Lower leg skin (tissue), 4 donors: ENCODE data around the gene NISCH. TPM values are rescaled to one million over a fixed set of nuclear protein-coding genes. Genes with fewer than 3 reads are reported as not detected.

ENCODE experiments used
- DNase-seq, 2 donors: peaks; one replicate each; pipeline ENCODE4 v3.0.0-alpha.2; 2019; ENCODE audit warnings: low spot score in 2 of 2
- H3K4me3 ChIP-seq: fragments of 200-600 bp; sonication (generic); 2 replicates; pipeline ENCODE4 v1.5.1; 2017; ENCODE audit warnings: mild to moderate bottlenecking, low read depth; ENCODE audit not compliant: poor library complexity, severe bottlenecking
- POLR2A ChIP-seq, 2 donors: fragments of 450-650 bp; IDR thresholded peaks; one replicate each; pipeline ENCODE4 v1.6.1; 2016 to 2017; ENCODE audit warnings: antibody characterized with exemption in 2 of 2, mild to moderate bottlenecking in 1 of 2, moderate library complexity in 1 of 2
- WGBS, 2 donors: methylation state at CpG; one replicate each; pipeline ENCODE4 v1.1.5; 2018; 5-methylcytosine and 5-hydroxymethylcytosine counted together
- intact Hi-C: fragments of 100-400 bp; cut with DNase I; formaldehyde crosslinking; loops from one replicate; pipeline ENCODE4 v1.15.0; 2023; ENCODE audit warnings: low total_unique reads
- total RNA-seq, 4 donors: library from RNA; depleted of rRNA; stranded (reverse); fragments of >200 nt; gene quantifications; one replicate each; pipeline ENCODE4 v1.1.0, GENCODE V29; 2016
- TF ChIP-seq, protein P1 (sequence below), 3 donors: fragments of 450-650 bp; IDR thresholded peaks; one replicate each; pipeline ENCODE4 v1.5.1; 2016; ENCODE audit warnings: antibody characterized with exemption in 3 of 3, mild to moderate bottlenecking in 3 of 3, moderate library complexity in 2 of 3

Gene NISCH
- total RNA-seq, 4 donors from 2014 or later: 69.9 to 133 (median 85.9) TPM

DNA sequence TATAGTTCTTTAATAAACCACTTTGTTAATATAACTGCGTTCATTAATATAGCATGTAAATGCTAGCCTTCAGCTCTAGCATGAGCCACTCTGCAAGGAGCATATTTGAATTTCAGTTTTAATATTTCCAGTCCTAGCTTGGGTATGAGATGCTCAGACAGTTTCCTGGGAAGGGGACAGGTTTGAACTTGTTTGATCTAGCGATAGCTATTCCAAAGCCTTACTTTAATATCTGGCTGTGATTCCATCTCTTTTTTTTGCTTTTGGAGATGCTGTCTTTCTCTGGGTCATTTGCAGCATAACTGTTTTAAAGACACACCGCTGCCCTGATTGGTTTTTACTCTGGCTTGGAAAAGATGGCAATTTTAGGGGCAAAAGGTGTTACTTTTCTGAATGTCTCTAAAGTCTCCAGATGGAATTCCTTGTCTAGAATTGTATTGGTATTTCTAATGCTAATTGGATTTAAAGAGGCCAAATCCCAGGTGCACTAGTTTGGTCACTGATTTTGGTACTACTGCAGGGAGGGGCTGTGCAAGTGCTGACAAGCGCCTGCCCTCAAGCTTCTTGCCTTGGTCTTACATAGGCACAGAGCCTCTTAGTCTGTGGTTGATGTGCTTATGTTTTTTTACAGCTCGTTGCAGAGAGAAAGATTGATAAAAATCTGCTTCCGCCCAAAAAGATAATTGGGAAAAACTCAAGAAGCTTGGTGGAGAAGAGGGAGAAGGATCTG is 2.8 kb downstream of the NISCH start:
- intact Hi-C loops: loop anchor here (10.0 kb wide), 1 partner anchor 227 kb away; the partner anchor contains the start of genes GNL3 and PBRM1
- no peak for DNase-seq
- 48 to 56% methylated on average over 6 of the region's 6 CpGs for WGBS, 2 donors
- TF ChIP-seq, protein P1, sequence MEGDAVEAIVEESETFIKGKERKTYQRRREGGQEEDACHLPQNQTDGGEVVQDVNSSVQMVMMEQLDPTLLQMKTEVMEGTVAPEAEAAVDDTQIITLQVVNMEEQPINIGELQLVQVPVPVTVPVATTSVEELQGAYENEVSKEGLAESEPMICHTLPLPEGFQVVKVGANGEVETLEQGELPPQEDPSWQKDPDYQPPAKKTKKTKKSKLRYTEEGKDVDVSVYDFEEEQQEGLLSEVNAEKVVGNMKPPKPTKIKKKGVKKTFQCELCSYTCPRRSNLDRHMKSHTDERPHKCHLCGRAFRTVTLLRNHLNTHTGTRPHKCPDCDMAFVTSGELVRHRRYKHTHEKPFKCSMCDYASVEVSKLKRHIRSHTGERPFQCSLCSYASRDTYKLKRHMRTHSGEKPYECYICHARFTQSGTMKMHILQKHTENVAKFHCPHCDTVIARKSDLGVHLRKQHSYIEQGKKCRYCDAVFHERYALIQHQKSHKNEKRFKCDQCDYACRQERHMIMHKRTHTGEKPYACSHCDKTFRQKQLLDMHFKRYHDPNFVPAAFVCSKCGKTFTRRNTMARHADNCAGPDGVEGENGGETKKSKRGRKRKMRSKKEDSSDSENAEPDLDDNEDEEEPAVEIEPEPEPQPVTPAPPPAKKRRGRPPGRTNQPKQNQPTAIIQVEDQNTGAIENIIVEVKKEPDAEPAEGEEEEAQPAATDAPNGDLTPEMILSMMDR (IDR thresholded peaks at IDR 0.05): no peak
- no peak for TF ChIP-seq POLR2A (IDR thresholded peaks at IDR 0.05)
- H3K4me3 ChIP-seq: no peak overlapping the region

DNA sequence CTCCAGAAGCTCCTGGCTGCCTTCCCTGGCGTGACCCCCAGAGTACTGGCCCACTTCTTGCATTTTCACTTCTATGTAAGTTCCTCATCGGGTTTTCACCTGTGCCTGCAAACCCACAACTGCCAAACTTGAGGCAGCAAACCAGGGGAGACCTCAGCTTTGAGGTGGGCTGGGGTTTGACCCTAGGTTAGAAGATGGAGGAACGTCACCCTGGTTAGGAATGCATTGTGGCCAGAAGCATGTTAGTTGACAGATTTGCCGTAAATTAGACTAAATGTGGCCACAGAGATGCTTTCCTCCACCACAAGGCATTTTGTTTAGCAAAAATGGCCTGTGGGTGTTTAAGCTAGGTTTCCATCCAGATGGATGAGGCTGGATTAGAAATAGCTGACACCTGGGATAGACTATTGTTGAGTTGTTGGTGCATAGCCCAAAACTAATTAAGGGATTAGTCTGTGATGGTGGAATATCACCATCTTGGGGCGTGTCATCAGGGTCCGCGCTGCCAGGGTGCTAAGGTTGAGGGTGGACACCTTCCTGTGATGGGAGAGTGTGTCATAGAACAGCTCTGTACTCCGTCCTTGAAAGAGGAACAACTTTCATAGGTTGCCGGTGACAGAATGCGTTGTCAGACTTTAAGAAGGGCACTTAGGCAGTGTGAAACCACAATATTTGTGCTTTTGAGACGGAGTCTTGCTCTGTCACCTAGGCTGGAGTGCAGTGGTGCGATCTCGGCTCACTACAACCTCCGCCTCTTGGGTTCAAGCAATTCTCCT is 3.6 kb downstream of the NISCH start:
- TF ChIP-seq POLR2A (IDR thresholded peaks at IDR 0.05): no peak
- TF ChIP-seq, protein P1 (IDR thresholded peaks at IDR 0.05): no peak
- intact Hi-C loops: loop anchor here (10.0 kb wide), 1 partner anchor 226 kb away; the partner anchor contains the start of genes GNL3 and PBRM1
- no peak overlapping the region for H3K4me3 ChIP-seq
- 86 to 94% methylated on average over 14 of the region's 14 CpGs for WGBS, 2 donors
- no peak for DNase-seq

DNA sequence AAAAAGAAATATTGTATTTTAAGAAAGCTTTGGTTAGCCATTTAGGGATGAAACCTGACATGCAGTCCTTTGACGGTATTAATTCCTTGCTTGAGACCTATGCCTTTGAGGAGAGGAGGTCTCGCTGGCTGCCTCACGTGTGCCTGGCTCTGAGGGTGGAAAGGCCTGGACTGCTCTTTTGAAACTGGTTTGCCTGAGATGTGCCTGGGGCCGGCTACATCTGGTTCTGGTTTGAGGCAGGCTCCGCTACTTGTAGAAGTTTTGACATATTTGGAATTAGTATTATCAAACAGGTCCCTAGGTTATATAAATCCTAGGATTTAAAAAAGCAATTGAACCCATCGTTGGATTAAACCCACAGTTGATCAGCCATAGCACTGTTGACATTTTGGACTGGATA is 6.5 kb downstream of the NISCH start:
- intact Hi-C loops: no loop called here
- DNase-seq: no peak
- no peak overlapping the region for H3K4me3 ChIP-seq
- TF ChIP-seq POLR2A (IDR thresholded peaks at IDR 0.05): no peak
- TF ChIP-seq, protein P1 (IDR thresholded peaks at IDR 0.05): no peak
- WGBS, 2 donors: 52 to 59% methylated on average over 6 of the region's 6 CpGs

DNA sequence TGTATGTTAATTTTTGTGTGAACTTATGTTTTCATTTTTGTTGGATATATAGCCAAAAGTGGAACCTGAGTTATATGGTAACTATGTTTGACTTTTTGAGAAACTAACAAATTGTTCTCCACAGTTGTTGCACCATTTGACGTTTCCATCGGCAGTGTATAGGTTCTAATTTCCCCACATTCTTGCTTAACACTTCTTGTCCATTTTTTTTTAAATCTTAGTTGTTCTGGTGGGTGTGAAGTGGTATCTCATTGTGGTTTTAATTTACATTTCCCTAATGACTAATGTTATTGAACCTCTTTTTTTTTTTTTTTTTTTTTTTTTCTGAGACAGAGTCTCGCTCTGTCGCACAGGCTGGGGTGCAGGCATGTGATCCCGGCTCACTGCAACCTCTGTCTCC is 8.0 kb downstream of the NISCH start:
- no peak overlapping the region for H3K4me3 ChIP-seq
- 84 to 93% methylated on average over 5 of the region's 5 CpGs for WGBS, 2 donors
- TF ChIP-seq POLR2A (IDR thresholded peaks at IDR 0.05): no peak
- TF ChIP-seq, protein P1 (IDR thresholded peaks at IDR 0.05): no peak
- DNase-seq: no peak
- intact Hi-C loops: no loop called here

DNA sequence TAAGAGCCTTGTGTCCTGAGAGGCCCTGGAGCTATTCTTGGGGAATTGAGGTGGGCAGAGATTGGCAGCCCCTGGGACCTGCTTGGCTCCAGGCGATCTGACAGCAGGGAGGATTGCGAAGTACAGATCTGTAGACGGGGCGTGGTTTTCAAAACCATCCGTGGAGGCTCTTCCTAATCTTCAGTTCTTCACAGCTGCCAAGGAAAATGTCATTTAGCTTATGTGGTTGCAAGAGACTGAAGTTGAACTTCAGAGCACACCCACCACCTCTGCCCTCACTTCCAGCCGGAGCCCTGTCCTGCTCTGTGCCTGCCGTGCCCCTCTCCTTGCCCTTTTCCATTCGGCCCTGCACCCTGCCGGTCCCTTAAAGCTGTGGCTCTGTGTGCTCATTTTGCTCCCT is 12.9 kb downstream of the NISCH start:
- intact Hi-C loops: no loop called here
- 46 to 52% methylated on average over 9 of the region's 9 CpGs for WGBS, 2 donors
- TF ChIP-seq, protein P1 (IDR thresholded peaks at IDR 0.05): no peak
- TF ChIP-seq POLR2A (IDR thresholded peaks at IDR 0.05): no peak
- no peak for DNase-seq
- H3K4me3 ChIP-seq: no peak overlapping the region
